Pancreas (tissue), 10 donors: ENCODE results near the gene SPOCK1. TPM values are rescaled to one million over a fixed set of nuclear protein-coding genes. Genes with fewer than 3 reads are reported as not detected.
A peak's percentile ranks its signal among the peaks of the same experiment; 100 is the strongest.

Experiments used
- ATAC-seq, 4 donors: fragments of 200-7000 bp; cut with Tn5 transposase; one replicate each; pipeline versions ENCODE4 v1.8.0 to v1.9.1; 2020; ENCODE audit warnings: mild to moderate bottlenecking in 4 of 4, moderate library complexity in 4 of 4
- DNase-seq, 6 donors: peaks; one replicate each; pipeline ENCODE4 v3.0.0-alpha.2; 2020
- FAIRE-seq: peaks from 2 replicates; lab custom pipeline; 2012; peaks lifted over from hg19 to GRCh38; lab: Jason Lieb, UNC
- H3K27ac ChIP-seq, 4 donors: fragments of 200-600 bp; sonication (generic); 1 replicate in 3 of 4; 2 replicates in 1 of 4; pipeline versions ENCODE4 v1.5.0 to v1.8.0; 2020
- H3K27me3 ChIP-seq, 4 donors: fragments of 200-600 bp; one replicate each; pipeline ENCODE4 v1.8.0; 2021
- H3K36me3 ChIP-seq, 3 donors: fragments of 200-600 bp; sonication (generic) in 1 of 3; one replicate each; pipeline versions ENCODE4 v1.5.0 to v1.8.0; 2020 to 2021
- H3K4me1 ChIP-seq, 3 donors: fragments of 200-600 bp; one replicate each; pipeline ENCODE4 v1.8.0; 2021
- H3K4me3 ChIP-seq, 4 donors: fragments of 200-600 bp; sonication (generic) in 2 of 4; one replicate each; pipeline versions ENCODE4 v1.5.0 to v1.8.0; 2020 to 2021
- H3K9me3 ChIP-seq, 4 donors: fragments of 200-600 bp; one replicate each; pipeline ENCODE4 v1.8.0; 2021
- CTCF ChIP-seq, 4 donors: fragments of 200-600 bp; sonication (generic) in 3 of 4; IDR thresholded peaks; one replicate each; pipeline versions ENCODE4 v1.5.0 to v1.8.0; 2021; ENCODE audit warnings: antibody characterized with exemption in 4 of 4
- WGBS, 2 donors: extraction: QIAGEN DNeasy Blood & Tissue Kit; methylation state at CpG; one replicate each; pipeline ENCODE4 v1.1.7; 2013; 5-methylcytosine and 5-hydroxymethylcytosine counted together
- intact Hi-C, 3 donors: fragments of 100-400 bp; cut with DNase I; formaldehyde crosslinking; loops; one replicate each; pipeline versions ENCODE4 v1.11.1 to v1.14.2; 2022
- polyA plus RNA-seq, 2 donors: library from polyadenylated mRNA; stranded (reverse); fragments of 200-250 nt; gene quantifications; one replicate each; pipeline ENCODE4 v1.2.3, GENCODE V29; 2013
- total RNA-seq, 6 donors: library from RNA; stranded (reverse); fragmentation: NEBNext Ultra II Directional in 4 of 6; extraction: Animal tissue kit (Norgen Biotek cat#: 25700) in 4 of 6; gene quantifications; one replicate each; pipeline versions ENCODE4 v1.2.1 to v1.2.4, GENCODE V29; 2021 to 2023
- donor health status: healthy with polysubstance abuse.
- donor health status: DM: no; HTN: no; CAD: no; lungs with moderate emphysema.
- donor health status: DM: no; HTN: no; CAD: no.
- donor health status: control.
- donor health status: control.
- donor health status: Bipolar disorder and iron deficiency.
- donor health status: DM: yes; HTN: yes; CAD: no.
- donor health status: DM: no; HTN: no; CAD: no.
- donor health status: DM: no; HTN: no; CAD: no.
- donor health status: DM: yes; HTN: yes; CAD: no.

SPOCK1 gene
- total and polyA plus RNA-seq, 8 donors, result 1.7 to 16.5 (median 5.3) TPM

- H3K4me3 ChIP-seq, result no peak overlapping the region
- H3K9me3 ChIP-seq, result no peaks in the 10 kb centered on the region
- no peak for FAIRE-seq
- H3K27me3 ChIP-seq, result no peaks in the 10 kb centered on the region
- DNase-seq, result no peak
- no peaks in the 10 kb centered on the region for H3K4me1 ChIP-seq
- peak in 2 of 4 donors; percentile 53 to 71 for ATAC-seq
- no peaks in the 10 kb centered on the region for H3K36me3 ChIP-seq
- TF ChIP-seq CTCF (IDR thresholded peaks at IDR 0.05), result no peak
- intact Hi-C loops, result no loop called here
- no peak overlapping the region for H3K27ac ChIP-seq
- 55 to 60% methylated on average over 11 of the region's 11 CpGs for whole genome bisulfite sequencing, 2 donors
Measured at GRCh38 chr5:137105351-137106035, 393.6 kb downstream of the SPOCK1 start.

DNA sequence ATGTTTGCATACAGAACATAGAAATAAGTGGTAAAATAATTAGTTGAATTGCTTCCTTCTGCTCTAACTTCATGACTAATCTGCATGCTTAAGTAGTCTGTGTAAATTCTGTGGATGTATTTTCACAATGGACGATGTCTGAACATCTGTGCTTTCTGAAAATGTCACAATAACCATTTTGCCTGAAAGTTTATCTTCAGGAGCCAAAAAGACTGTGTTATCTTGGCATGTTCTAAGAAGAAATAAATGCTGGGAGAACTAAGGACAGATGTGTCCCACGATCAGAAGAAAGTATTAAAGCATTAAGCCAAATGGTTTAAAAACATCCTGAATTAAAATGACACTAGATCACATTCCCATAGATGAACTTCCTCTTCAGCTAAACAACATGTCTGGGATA, 397.6 kb downstream of the SPOCK1 start:
- WGBS, 2 donors, result 71 to 75% methylated on average over 2 of the region's 2 CpGs
- DNase-seq (no peak), FAIRE-seq (no peak), ATAC-seq (no peak)
- no peak overlapping the region for H3K27ac ChIP-seq
- no peaks in the 10 kb centered on the region for H3K36me3 ChIP-seq
- intact Hi-C loops, result no loop called here
- no peaks in the 10 kb centered on the region for H3K4me1 ChIP-seq
- H3K4me3 ChIP-seq, result no peak overlapping the region
- H3K27me3 ChIP-seq, result no peaks in the 10 kb centered on the region
- no peaks in the 10 kb centered on the region for H3K9me3 ChIP-seq
- no peak for TF ChIP-seq CTCF (IDR thresholded peaks at IDR 0.05)

GRCh38 chr5:137099651-137100050, 399.5 kb downstream of the SPOCK1 start:
- no peak for FAIRE-seq
- no peaks in the 10 kb centered on the region for H3K4me1 ChIP-seq
- intact Hi-C loops, result no loop called here
- TF ChIP-seq CTCF (IDR thresholded peaks at IDR 0.05), result no peak
- H3K27ac ChIP-seq, result no peak overlapping the region
- H3K4me3 ChIP-seq, result no peak overlapping the region
- H3K36me3 ChIP-seq, result no peaks in the 10 kb centered on the region
- no peak for DNase-seq
- WGBS, 2 donors, result 82 to 85% methylated on average over 3 of the region's 3 CpGs
- H3K27me3 ChIP-seq, result no peaks in the 10 kb centered on the region
- no peaks in the 10 kb centered on the region for H3K9me3 ChIP-seq
- ATAC-seq, result no peak

DNA sequence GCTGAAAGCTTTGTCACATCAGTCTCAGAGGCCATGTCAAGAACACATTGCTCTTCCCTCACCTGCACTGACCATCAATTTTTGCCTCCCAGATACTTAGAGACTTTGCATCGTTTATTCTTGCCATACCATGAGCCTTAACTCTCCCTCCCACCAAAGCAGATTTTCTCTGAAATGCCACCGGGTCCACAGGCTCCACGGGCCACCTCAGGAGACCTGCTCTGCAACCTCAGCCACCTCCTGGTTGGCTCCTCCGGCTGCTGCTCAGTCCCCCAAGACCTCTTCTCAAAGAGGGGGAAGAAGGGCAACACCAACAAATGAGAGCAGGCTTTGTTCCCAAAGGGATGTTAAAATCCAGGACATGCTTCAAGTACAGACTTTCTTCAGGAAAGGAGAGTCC, 400.5 kb downstream of the SPOCK1 start:
- TF ChIP-seq CTCF (IDR thresholded peaks at IDR 0.05), result no peak
- Histone ChIP-seq H3K4me3 (no peak overlapping the region), H3K9me3 (no peaks in the 10 kb centered on the region), H3K36me3 (no peaks in the 10 kb centered on the region), H3K4me1 (no peaks in the 10 kb centered on the region), H3K27ac (no peak overlapping the region), H3K27me3 (no peaks in the 10 kb centered on the region)
- ATAC-seq (no peak), DNase-seq (no peak), FAIRE-seq (no peak)
- intact Hi-C loops, result no loop called here
- WGBS, 2 donors, result 84 to 88% methylated on average over 4 of the region's 4 CpGs

DNA sequence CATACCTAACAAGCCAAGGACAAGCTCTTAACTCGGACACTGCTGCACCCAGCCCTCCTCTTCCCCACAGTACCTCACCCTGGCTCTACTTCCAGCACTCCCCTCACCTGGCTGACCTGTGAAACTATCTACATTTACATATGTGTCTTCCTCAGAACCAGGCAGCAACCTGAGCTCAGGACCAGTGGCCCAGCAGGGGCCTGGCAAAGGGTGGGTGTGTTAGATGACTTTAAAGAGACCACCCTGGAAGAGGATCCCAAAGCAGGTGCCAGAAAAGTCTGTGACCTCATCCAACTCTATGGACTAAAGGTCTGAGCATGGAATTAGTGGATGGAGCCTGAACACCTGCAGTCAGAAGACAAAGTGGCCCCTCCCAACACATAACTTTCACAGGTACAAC, 400.9 kb downstream of the SPOCK1 start:
- no peak overlapping the region for H3K4me3 ChIP-seq
- intact Hi-C loops, result no loop called here
- H3K27me3 ChIP-seq, result no peaks in the 10 kb centered on the region
- no peaks in the 10 kb centered on the region for H3K9me3 ChIP-seq
- DNase-seq (no peak), ATAC-seq (peak in 1 of 4 donors; percentile 38), FAIRE-seq (no peak)
- no peak for TF ChIP-seq CTCF (IDR thresholded peaks at IDR 0.05)
- 13 to 16% methylated on average over 1 of the region's 1 CpG for WGBS, 2 donors
- no peak overlapping the region for H3K27ac ChIP-seq
- H3K36me3 ChIP-seq, result no peaks in the 10 kb centered on the region
- H3K4me1 ChIP-seq, result no peaks in the 10 kb centered on the region
